SK-N-SH (cell line): ENCODE data around the gene FMO5. TPM values are rescaled to one million over a fixed set of nuclear protein-coding genes. Genes with fewer than 3 reads are reported as not detected.

Experiments
- CTCF ChIA-PET: fragments of 300-600, 350-600 bp; formaldehyde crosslinking; extraction: SDS; loops from one replicate; lab custom pipeline; 2021; lab: Yijun Ruan, JAX
- POLR2A ChIA-PET: fragments of 350-600 bp; sonication (Branson Sonifier 250); formaldehyde crosslinking; extraction: SDS; loops from one replicate; lab custom pipeline; 2020; ENCODE audit warnings: antibody characterized with exemption, inconsistent platforms; lab: Yijun Ruan, JAX
- DNase-seq: peaks from one replicate; pipeline ENCODE4 v3.0.0; 2012
- H2AFZ ChIP-seq: fragments of 200-600 bp; sonication (generic); 2 replicates; pipeline ENCODE4 v1.8.1; 2016; ENCODE audit warnings: antibody characterized with exemption, mild to moderate bottlenecking, low read depth
- H3F3A ChIP-seq: fragments of 200-600 bp; sonication (generic); replicated peaks from 2 replicates; pipeline ENCODE3; 2016; ENCODE audit warnings: antibody characterized with exemption, mild to moderate bottlenecking; ENCODE audit not compliant: insufficient read depth
- H3K27ac ChIP-seq, 2 experiments: fragments of 200-500 bp in 1 of 2; fragments of 200-600 bp in 1 of 2; sonication (Bioruptor generic) in 1 of 2; sonication (generic), shearing (Covaris generic) in 1 of 2; 2 replicates each; pipeline versions ENCODE4 v1.5.1 to v1.6.1; 2014 to 2016; ENCODE audit warnings: low read depth in 2 of 2, inconsistent platforms in 1 of 2, low read length in 1 of 2, mild to moderate bottlenecking in 1 of 2, mixed read lengths in 1 of 2
- H3K27me3 ChIP-seq: fragments of 200-600 bp; sonication (generic), shearing (Covaris generic); 2 replicates; pipeline ENCODE4 v1.6.1; 2016; ENCODE audit warnings: mixed run types; ENCODE audit not compliant: insufficient read depth
- H3K36me3 ChIP-seq, 2 experiments: fragments of 200-500 bp in 1 of 2; fragments of 200-600 bp in 1 of 2; sonication (Bioruptor generic) in 1 of 2; sonication (generic) in 1 of 2; replicated peaks in 1 of 2; 2 replicates each; pipeline versions ENCODE3 to v1.5.1; 2014 to 2016; ENCODE audit warnings: low read length in 1 of 2, mild to moderate bottlenecking in 1 of 2; ENCODE audit not compliant: insufficient read depth in 2 of 2, control insufficient read depth in 1 of 2
- H3K4me1 ChIP-seq, 2 experiments: fragments of 200-500 bp in 1 of 2; fragments of 200-600 bp in 1 of 2; sonication (Bioruptor generic) in 1 of 2; sonication (generic), shearing (Covaris generic) in 1 of 2; 2 replicates each; pipeline versions ENCODE4 v1.5.1 to v1.6.1; 2014 to 2016; ENCODE audit warnings: low read depth in 1 of 2, low read length in 1 of 2, mixed run types in 1 of 2; ENCODE audit not compliant: insufficient read depth in 2 of 2, control insufficient read depth in 1 of 2
- H3K4me2 ChIP-seq: fragments of 200-600 bp; sonication (generic), shearing (Covaris generic); 2 replicates; pipeline ENCODE4 v1.6.1; 2017; ENCODE audit warnings: mixed run types
- H3K4me3 ChIP-seq, 2 experiments: fragments of 200-500 bp in 1 of 2; fragments of 200-600 bp in 1 of 2; sonication (Bioruptor generic) in 1 of 2; sonication (generic), shearing (Covaris generic) in 1 of 2; 2 replicates each; pipeline versions ENCODE4 v1.5.1 to v1.8.1; 2014 to 2016; ENCODE audit warnings: low read depth in 2 of 2, inconsistent platforms in 1 of 2, low read length in 1 of 2, mild to moderate bottlenecking in 1 of 2, mixed read lengths in 1 of 2, moderate library complexity in 1 of 2
- H3K79me2 ChIP-seq: fragments of 200-600 bp; sonication (generic); 2 replicates; pipeline ENCODE4 v1.8.1; 2017; ENCODE audit warnings: mild to moderate bottlenecking; ENCODE audit not compliant: insufficient read depth
- H3K9ac ChIP-seq: fragments of 200-600 bp; sonication (generic); 2 replicates; pipeline ENCODE4 v1.6.1; 2017; ENCODE audit warnings: mixed run types
- H3K9me2 ChIP-seq: fragments of 200-600 bp; sonication (generic); 2 replicates; pipeline ENCODE4 v1.6.1; 2017; ENCODE audit warnings: mixed run types
- H3K9me3 ChIP-seq: fragments of 200-600 bp; sonication (generic); 2 replicates; pipeline ENCODE4 v1.6.1; 2017; ENCODE audit warnings: mixed run types, mild to moderate bottlenecking, moderate library complexity
- H4K20me1 ChIP-seq: fragments of 200-600 bp; sonication (generic); 2 replicates; pipeline ENCODE4 v1.6.1; 2017; ENCODE audit warnings: mild to moderate bottlenecking, mixed run types; ENCODE audit not compliant: insufficient read depth
- FOSL2 ChIP-seq: IDR thresholded peaks from 2 replicates; pipeline ENCODE4 v1.4.0; 2012; ENCODE audit warnings: low read depth, mild to moderate bottlenecking, moderate library complexity, borderline replicate concordance
- GABPA ChIP-seq: IDR thresholded peaks from 2 replicates; pipeline ENCODE4 v1.4.0; 2012; ENCODE audit warnings: low read depth, mild to moderate bottlenecking
- GATA2 ChIP-seq: sonication (generic); formaldehyde crosslinking; IDR thresholded peaks from 2 replicates; pipeline ENCODE4 v1.5.0; 2020; ENCODE audit warnings: mild to moderate bottlenecking, missing genetic modification reagents
- MEF2A ChIP-seq: IDR thresholded peaks from 2 replicates; pipeline ENCODE4 v1.4.0; 2012; ENCODE audit warnings: low read depth, borderline replicate concordance
- PBX3 ChIP-seq: IDR thresholded peaks from 2 replicates; pipeline ENCODE4; 2012
- RCOR1 ChIP-seq: fragments of 150-350 bp; IDR thresholded peaks from 2 replicates; pipeline ENCODE4 v1.6.1; 2017; ENCODE audit warnings: antibody characterized with exemption, low read length
- RXRA ChIP-seq: IDR thresholded peaks from 2 replicates; pipeline ENCODE4 v1.4.0; 2012; ENCODE audit warnings: low read depth, mild to moderate bottlenecking, borderline replicate concordance
- SIN3A ChIP-seq: IDR thresholded peaks from 2 replicates; pipeline ENCODE4 v1.6.1; 2012; ENCODE audit warnings: low read depth, mild to moderate bottlenecking, low read length, moderate library complexity, borderline replicate concordance
- TAF1 ChIP-seq: IDR thresholded peaks from 2 replicates; pipeline ENCODE4 v1.6.1; 2012; ENCODE audit warnings: low read depth, mild to moderate bottlenecking, low read length, moderate library complexity, borderline replicate concordance
- ZBTB33 ChIP-seq: IDR thresholded peaks from 2 replicates; pipeline ENCODE4 v1.4.0; 2012; ENCODE audit warnings: low read depth, borderline replicate concordance
- WGBS: methylation state at CpG from one replicate; pipeline ENCODE4 v1.1.6; 2017; ENCODE audit warnings: low lambda C conversion rate; 5-methylcytosine and 5-hydroxymethylcytosine counted together
- polyA plus RNA-seq, 3 experiments: library from polyadenylated mRNA; depleted of rRNA; stranded (reverse); fragments of >200 nt; gene quantifications; 2 replicates each; pipeline ENCODE4 v1.2.3, GENCODE V29; 2012

The FMO5 gene
- polyA plus RNA-seq, 1 of the 3 experiments (the other 2 are of a cell fraction), result 0.30 TPM

DNA sequence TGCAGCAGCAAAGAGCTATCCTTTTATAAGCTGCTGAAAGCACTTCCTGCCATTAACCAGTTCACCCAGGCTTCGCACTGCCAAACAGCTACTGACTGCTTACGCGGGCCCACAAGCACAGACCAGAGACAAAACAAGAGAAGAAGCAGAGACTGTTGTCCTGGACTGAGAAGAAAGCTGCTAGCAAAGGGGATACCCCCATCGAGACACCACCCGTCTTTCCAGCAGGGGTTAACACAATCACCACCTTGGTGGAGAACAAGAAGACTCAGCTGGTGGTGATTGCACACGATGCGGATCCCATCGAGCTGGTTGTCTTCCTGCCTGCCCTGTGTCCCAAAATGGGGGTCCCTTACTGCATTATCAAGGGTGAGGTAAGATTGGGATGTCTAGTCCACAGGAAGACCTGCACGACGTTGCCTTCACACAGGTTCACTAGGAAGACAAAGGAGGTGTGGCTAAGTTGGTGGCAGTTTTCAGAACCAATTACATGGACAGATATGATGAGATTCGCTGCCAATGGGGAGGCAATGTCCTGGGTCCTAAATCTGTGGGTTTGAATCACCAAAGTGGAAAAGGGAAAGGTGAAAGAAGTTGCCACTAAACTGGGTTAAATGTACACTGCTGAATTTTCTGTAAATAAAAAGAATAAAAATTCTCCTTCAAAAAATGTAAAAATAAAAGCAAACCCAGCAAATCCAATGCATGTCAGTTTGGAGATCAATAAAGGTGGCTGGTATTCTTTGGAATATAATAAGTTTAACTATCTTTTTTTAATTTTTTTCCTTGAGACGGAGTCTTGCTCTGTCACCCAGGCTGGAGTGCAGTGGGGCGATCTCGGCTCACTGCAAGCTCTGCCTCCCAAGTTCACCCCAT lies 1.2 kb downstream of the FMO5 start:
- no peak overlapping the region for H3K4me3 ChIP-seq
- H3K4me1 ChIP-seq, result peaks cover 0 to 6% of the 10 kb centered on the region in 2 experiments; a peak in 1 of 4 replicates
- no peaks in the 10 kb centered on the region for H4K20me1 ChIP-seq
- no peak overlapping the region for H3K9ac ChIP-seq
- no peaks in the 10 kb centered on the region for H3K9me3 ChIP-seq
- CTCF ChIA-PET, result interaction anchor here (4.2 kb wide), 1 partner anchor 19 kb away, joined by 20 read pairs; the partner anchor contains the start of gene CHD1L
- no peak for TF ChIP-seq ZBTB33
- TF ChIP-seq PBX3, result no peak
- no peak for TF ChIP-seq MEF2A
- H3K79me2 ChIP-seq, result no peaks in the 10 kb centered on the region
- POLR2A ChIA-PET, result no interaction called here
- 85% methylated on average over 14 of the region's 14 CpGs for WGBS
- H3F3A ChIP-seq, result no peaks in the 10 kb centered on the region
- H3K27ac ChIP-seq, result no peak overlapping the region
- no peak overlapping the region for H3K4me2 ChIP-seq
- no peak for DNase-seq
- H2AFZ ChIP-seq, result no peak overlapping the region
- no peaks in the 10 kb centered on the region for H3K36me3 ChIP-seq
- H3K9me2 ChIP-seq, result no peaks in the 10 kb centered on the region
- no peaks in the 10 kb centered on the region for H3K27me3 ChIP-seq

DNA sequence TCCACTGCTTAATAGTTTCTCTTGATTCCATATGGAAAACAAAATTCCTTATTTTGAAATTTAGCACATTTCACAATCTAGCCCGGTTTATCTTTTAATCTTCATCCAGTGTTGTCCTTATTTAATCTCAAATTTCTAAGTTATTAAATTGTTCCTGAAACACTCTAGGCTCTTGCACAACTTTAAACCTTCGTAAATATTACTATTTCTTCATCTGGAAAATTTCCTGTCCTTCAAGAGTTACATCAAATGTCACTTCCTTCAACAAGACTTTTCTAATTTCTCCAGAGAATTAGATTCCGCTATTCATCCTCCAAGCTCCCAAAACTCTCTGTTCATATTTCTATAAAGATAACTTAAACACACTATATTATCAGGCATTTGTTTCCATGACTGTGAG lies 6.5 kb downstream of the FMO5 start:
- Histone ChIP-seq H3K4me2 (no peak overlapping the region), H3K9ac (no peak overlapping the region), H2AFZ (no peak overlapping the region), H3K36me3 (no peaks in the 10 kb centered on the region), H3K9me2 (no peaks in the 10 kb centered on the region), H3K79me2 (no peaks in the 10 kb centered on the region), H3K27me3 (no peaks in the 10 kb centered on the region), H3F3A (no peaks in the 10 kb centered on the region), H3K27ac (no peak overlapping the region), H3K9me3 (no peaks in the 10 kb centered on the region), H3K4me1 (no peaks in the 10 kb centered on the region; a peak in 1 of 4 replicates), H4K20me1 (no peaks in the 10 kb centered on the region), H3K4me3 (no peak overlapping the region)
- 31% methylated on average over 3 of the region's 3 CpGs for WGBS
- ChIA-PET CTCF (no interaction called here), POLR2A (no interaction called here)
- TF ChIP-seq FOSL2 (no peak), TAF1 (no peak), GATA2 (CRISPR knock-in tag) (no peak), GABPA (no peak), MEF2A (no peak), SIN3A (no peak), PBX3 (no peak), RXRA (no peak), RCOR1 (no peak)
- DNase-seq, result no peak
